ENCODE data around the gene SGIP1. TPM values are rescaled to one million over a fixed set of nuclear protein-coding genes. Genes with fewer than 3 reads are reported as not detected.

SGIP1 gene
- total and polyA plus RNA-seq, 2 experiments from 2014 or later: 3.1 to 20.2 TPM

GRCh38 chr1:66552829-66553228, 18.9 kb downstream of the SGIP1 start:
- H3K36me3 ChIP-seq (replicated peaks; ENCODE audit: insufficient read depth, low read depth): no peaks in the 10 kb centered on the region
- H3K9me2 ChIP-seq (replicated peaks; ENCODE audit: insufficient read depth): no peaks in the 10 kb centered on the region
- H3K4me2 ChIP-seq: no peak overlapping the region
- DNase-seq (ENCODE audit: low spot score): no peak
- no peak overlapping the region for H2AFZ ChIP-seq
- no peaks in the 10 kb centered on the region for H3K27me3 ChIP-seq
- H3K4me1 ChIP-seq (ENCODE audit: insufficient read depth): no peaks in the 10 kb centered on the region
- H3K27ac ChIP-seq: no peak overlapping the region
- no peaks in the 10 kb centered on the region for H3K9me3 ChIP-seq (ENCODE audit: low read depth)
- H3K79me2 ChIP-seq: no peaks in the 10 kb centered on the region
- WGBS (ENCODE audit: low lambda C conversion rate, missing lambda C conversion rate): 46% methylated on average over 5 of the region's 5 CpGs
- no peaks in the 10 kb centered on the region for H4K20me1 ChIP-seq (ENCODE audit: insufficient read depth, poor library complexity, severe bottlenecking)
- TF ChIP-seq EZH2phosphoT487 (IDR thresholded peaks at IDR 0.05; ENCODE audit: low read depth, severe bottlenecking, unreplicated experiment) (no peak), EZH2 (IDR thresholded peaks at IDR 0.05; ENCODE audit: borderline replicate concordance) (no peak), CTCF (IDR thresholded peaks at IDR 0.05; ENCODE audit: poor library complexity) (no peak)
- no peak overlapping the region for H3K4me3 ChIP-seq

- Histone ChIP-seq H3K9me3 (ENCODE audit: low read depth) (no peaks in the 10 kb centered on the region), H2AFZ (no peak overlapping the region), H3K9me2 (replicated peaks; ENCODE audit: insufficient read depth) (no peaks in the 10 kb centered on the region), H3K79me2 (no peaks in the 10 kb centered on the region), H3K36me3 (replicated peaks; ENCODE audit: insufficient read depth, low read depth) (no peaks in the 10 kb centered on the region), H3K4me1 (ENCODE audit: insufficient read depth) (no peaks in the 10 kb centered on the region), H3K27me3 (no peaks in the 10 kb centered on the region), H4K20me1 (ENCODE audit: insufficient read depth, poor library complexity, severe bottlenecking) (no peaks in the 10 kb centered on the region), H3K4me2 (no peak overlapping the region), H3K27ac (no peak overlapping the region), H3K4me3 (no peak overlapping the region)
- WGBS (ENCODE audit: low lambda C conversion rate, missing lambda C conversion rate): 91% methylated on average over 1 of the region's 1 CpG
- no peak for TF ChIP-seq EZH2 (IDR thresholded peaks at IDR 0.05; ENCODE audit: borderline replicate concordance)
- no peak for TF ChIP-seq CTCF (IDR thresholded peaks at IDR 0.05; ENCODE audit: poor library complexity)
- no peak for TF ChIP-seq EZH2phosphoT487 (IDR thresholded peaks at IDR 0.05; ENCODE audit: low read depth, severe bottlenecking, unreplicated experiment)
- DNase-seq (ENCODE audit: low spot score): no peak
These were observed 19.9 kb downstream of the SGIP1 start for GRCh38 chr1:66553846-66554245.

- Histone ChIP-seq H3K79me2 (no peaks in the 10 kb centered on the region), H3K4me1 (ENCODE audit: insufficient read depth) (no peaks in the 10 kb centered on the region), H2AFZ (no peak overlapping the region), H3K9me2 (replicated peaks; ENCODE audit: insufficient read depth) (no peaks in the 10 kb centered on the region), H3K27me3 (no peaks in the 10 kb centered on the region), H3K9me3 (ENCODE audit: low read depth) (no peaks in the 10 kb centered on the region), H3K36me3 (replicated peaks; ENCODE audit: insufficient read depth, low read depth) (no peaks in the 10 kb centered on the region), H3K4me3 (no peak overlapping the region), H4K20me1 (ENCODE audit: insufficient read depth, poor library complexity, severe bottlenecking) (no peaks in the 10 kb centered on the region), H3K27ac (no peak overlapping the region), H3K4me2 (no peak overlapping the region)
- DNase-seq (ENCODE audit: low spot score): no peak
- TF ChIP-seq CTCF (IDR thresholded peaks at IDR 0.05; ENCODE audit: poor library complexity): no peak
- no peak for TF ChIP-seq EZH2phosphoT487 (IDR thresholded peaks at IDR 0.05; ENCODE audit: low read depth, severe bottlenecking, unreplicated experiment)
- no peak for TF ChIP-seq EZH2 (IDR thresholded peaks at IDR 0.05; ENCODE audit: borderline replicate concordance)
- 92% methylated on average over 7 of the region's 7 CpGs for WGBS (ENCODE audit: low lambda C conversion rate, missing lambda C conversion rate)
These were observed 22.2 kb downstream of the SGIP1 start for GRCh38 chr1:66556161-66556611.

- Histone ChIP-seq H3K9me2 (replicated peaks; ENCODE audit: insufficient read depth) (no peaks in the 10 kb centered on the region), H3K4me1 (ENCODE audit: insufficient read depth) (no peaks in the 10 kb centered on the region), H3K4me3 (no peak overlapping the region), H3K27ac (no peak overlapping the region), H3K27me3 (no peaks in the 10 kb centered on the region), H2AFZ (no peak overlapping the region), H3K36me3 (replicated peaks; ENCODE audit: insufficient read depth, low read depth) (no peaks in the 10 kb centered on the region), H3K9me3 (ENCODE audit: low read depth) (no peaks in the 10 kb centered on the region), H3K4me2 (no peak overlapping the region), H3K79me2 (no peaks in the 10 kb centered on the region), H4K20me1 (ENCODE audit: insufficient read depth, poor library complexity, severe bottlenecking) (no peaks in the 10 kb centered on the region)
- WGBS (ENCODE audit: low lambda C conversion rate, missing lambda C conversion rate): 77% methylated on average over 1 of the region's 1 CpG
- DNase-seq (ENCODE audit: low spot score): no peak
- no peak for TF ChIP-seq EZH2 (IDR thresholded peaks at IDR 0.05; ENCODE audit: borderline replicate concordance)
- no peak for TF ChIP-seq EZH2phosphoT487 (IDR thresholded peaks at IDR 0.05; ENCODE audit: low read depth, severe bottlenecking, unreplicated experiment)
- no peak for TF ChIP-seq CTCF (IDR thresholded peaks at IDR 0.05; ENCODE audit: poor library complexity)
These were observed 23.2 kb downstream of the SGIP1 start for GRCh38 chr1:66557157-66557556.

Measured in hepatocyte (in vitro differentiated cells).